LNCaP clone FGC (cell line): ENCODE results near the gene REM2.
"Not testable (repeated sequence)": the region's sequence is repeated elsewhere in the genome, so short reads cannot be mapped to it uniquely, and the experiment has no call there.

Experiments
- DNase-seq: peaks from one replicate; pipeline ENCODE4 v3.0.0-alpha.2; 2011; ENCODE audit warnings: low read depth
- H3K4me3 ChIP-seq: 2 replicates; pipeline ENCODE4 v1.5.1; 2011; ENCODE audit warnings: mild to moderate bottlenecking, low read depth, low read length, control low read depth
- CTCF ChIP-seq: IDR thresholded peaks from 2 replicates; pipeline ENCODE4 v1.5.1; 2012; ENCODE audit warnings: mild to moderate bottlenecking; ENCODE audit not compliant: control insufficient read depth, insufficient read depth; ENCODE audit errors: extremely low read depth

Gene REM2

GRCh38 chr14:22850944-22851764 is 31.9 kb upstream of the REM2 start:
- DNase-seq = no peak
- TF ChIP-seq CTCF = no peak
- H3K4me3 ChIP-seq = no peak overlapping the region

- not testable (repeated sequence) for DNase-seq, H3K4me3 ChIP-seq
Observed at GRCh38 chr14:22852178-22852577, 30.8 kb upstream of the REM2 start.

GRCh38 chr14:22852599-22852939 is 30.5 kb upstream of the REM2 start:
- DNase-seq = no peak
- H3K4me3 ChIP-seq = no peak overlapping the region

GRCh38 chr14:22852940-22853767 is 29.9 kb upstream of the REM2 start:
- H3K4me3 ChIP-seq = peak overlapping the region; percentile 52
- peak; percentile 25 for DNase-seq
- TF ChIP-seq CTCF = peak; percentile 92

More at GRCh38 chr14:22852599-22852939, 30.5 kb upstream of the REM2 start:
- TF ChIP-seq CTCF = no peak

GRCh38 chr14:22854296-22854695 is 28.7 kb upstream of the REM2 start:
- not testable (repeated sequence) for DNase-seq, H3K4me3 ChIP-seq

- H3K4me3 ChIP-seq = no peak overlapping the region
- no peak for DNase-seq
- TF ChIP-seq CTCF = no peak
Observed at GRCh38 chr14:22854963-22855724, 27.9 kb upstream of the REM2 start.

GRCh38 chr14:22856428-22856827 is 26.6 kb upstream of the REM2 start:
- no peak overlapping the region for H3K4me3 ChIP-seq
- no peak for DNase-seq
- no peak for TF ChIP-seq CTCF

GRCh38 chr14:22860377-22860776 is 22.6 kb upstream of the REM2 start:
- not testable (repeated sequence) for DNase-seq, H3K4me3 ChIP-seq
